HepG2 (cell line): Measurements from ENCODE around the gene TSPAN7. TPM values are rescaled to one million over a fixed set of nuclear protein-coding genes. Genes with fewer than 3 reads are reported as not detected.

Experiments
- CENPX ChIP-seq: sonication (generic); formaldehyde crosslinking; IDR thresholded peaks from 2 replicates; pipeline ENCODE4 v1.9.0; 2021; ENCODE audit warnings: mild to moderate bottlenecking, missing genetic modification reagents, moderate library complexity
- CREB1 ChIP-seq, 2 experiments: fragments of 450-650 bp in 1 of 2; IDR thresholded peaks; 2 replicates each; pipeline ENCODE4 v1.6.1; 2016 to 2017; ENCODE audit warnings: control low read depth in 1 of 2, mild to moderate bottlenecking in 1 of 2, missing compliant biosample characterization in 1 of 2, missing genetic modification characterization in 1 of 2
- ERF ChIP-seq: IDR thresholded peaks from 2 replicates; pipeline ENCODE4 v1.6.1; 2018; ENCODE audit warnings: missing biosample characterization, missing genetic modification reagents
- GLI4 ChIP-seq: sonication (generic); formaldehyde crosslinking; IDR thresholded peaks from 2 replicates; pipeline ENCODE4 v1.5.1; 2020; ENCODE audit warnings: missing genetic modification reagents, mild to moderate bottlenecking, moderate library complexity, borderline replicate concordance
- MEIS2 ChIP-seq: sonication (generic); formaldehyde crosslinking; IDR thresholded peaks from 2 replicates; pipeline ENCODE4 v1.9.0; 2021; ENCODE audit warnings: mild to moderate bottlenecking, missing genetic modification reagents
- SKI ChIP-seq: fragments of 450-650 bp; IDR thresholded peaks from one replicate; pipeline ENCODE4 v1.6.1; 2018; ENCODE audit warnings: mild to moderate bottlenecking; ENCODE audit not compliant: partially characterized antibody
- ZFP1 ChIP-seq: IDR thresholded peaks from 2 replicates; pipeline ENCODE4 v1.6.1; 2016
- ZFP62 ChIP-seq: sonication (generic); formaldehyde crosslinking; IDR thresholded peaks from 2 replicates; pipeline ENCODE4 v1.4.0; 2020; ENCODE audit warnings: missing genetic modification reagents
- ZNF235 ChIP-seq: sonication (generic); formaldehyde crosslinking; IDR thresholded peaks from 2 replicates; pipeline ENCODE4 v1.8.1; 2023; ENCODE audit warnings: mild to moderate bottlenecking, missing genetic modification reagents, borderline replicate concordance
- ZNF543 ChIP-seq: sonication (generic); formaldehyde crosslinking; IDR thresholded peaks from 2 replicates; pipeline ENCODE4 v1.4.0; 2020; ENCODE audit warnings: mild to moderate bottlenecking, missing genetic modification reagents
- ZNF576 ChIP-seq: sonication (generic); formaldehyde crosslinking; IDR thresholded peaks from 2 replicates; pipeline ENCODE4 v1.4.0; 2020; ENCODE audit warnings: mild to moderate bottlenecking, missing genetic modification reagents
- ZNF605 ChIP-seq: sonication (generic); formaldehyde crosslinking; IDR thresholded peaks from 2 replicates; pipeline ENCODE4 v1.8.0; 2022; ENCODE audit warnings: mild to moderate bottlenecking, missing genetic modification reagents
- ZNF674 ChIP-seq: sonication (generic); formaldehyde crosslinking; IDR thresholded peaks from 2 replicates; pipeline ENCODE4 v1.5.0; 2020; ENCODE audit warnings: low read depth, mild to moderate bottlenecking, missing genetic modification reagents
- polyA plus RNA-seq, 8 experiments: library from polyadenylated mRNA; depleted of rRNA in 3 of 8; stranded (reverse) in 7 of 8; unstranded in 1 of 8; fragments of >200 nt; fragmentation: Illumina TruSeq in 4 of 8; extraction: Trizol in 4 of 8; gene quantifications; 2 replicates each; pipeline versions ENCODE4 v1.2.1 to v1.2.3, GENCODE V29; 2011 to 2016; ENCODE audit warnings: low read depth in 4 of 8, missing spikeins in 1 of 8, mixed read lengths in 1 of 8; ENCODE audit not compliant: insufficient read depth in 1 of 8
- total RNA-seq, 5 experiments: library from RNA; depleted of rRNA; stranded (reverse); fragments of >200 nt; fragmentation: Illumina TruSeq; extraction: Trizol; gene quantifications; 2 replicates each; pipeline ENCODE4 v1.2.3, GENCODE V29; 2016; ENCODE audit warnings: low read depth in 1 of 5
- TF ChIP-seq, protein P1 (sequence below): sonication (generic); IDR thresholded peaks from 2 replicates; pipeline ENCODE4 v1.6.1; 2016; ENCODE audit warnings: low read depth, borderline replicate concordance
- TF ChIP-seq, protein P2 (sequence below), 2 experiments: sonication (generic) in 1 of 2; formaldehyde crosslinking in 1 of 2; IDR thresholded peaks; 2 replicates each; pipeline versions ENCODE4 v1.5.1 to v1.6.1; 2011 to 2020; ENCODE audit warnings: borderline replicate concordance in 1 of 2, low read depth in 1 of 2, low read length in 1 of 2, mild to moderate bottlenecking in 1 of 2, missing genetic modification reagents in 1 of 2, moderate library complexity in 1 of 2

Gene TSPAN7
- total and polyA plus RNA-seq, 2 of the 13 experiments (the other 11 are each of a cell fraction or from before 2014, with no cell fraction given), result 21.4 to 47.1 TPM

GRCh38 chrX:38514016-38514854, 47.1 kb upstream of the TSPAN7 start (continued):
- no peak for TF ChIP-seq GLI4 (CRISPR knock-in tag)
- TF ChIP-seq ZNF543 (CRISPR knock-in tag), result no peak
- no peak for TF ChIP-seq SKI
- TF ChIP-seq, protein P1, sequence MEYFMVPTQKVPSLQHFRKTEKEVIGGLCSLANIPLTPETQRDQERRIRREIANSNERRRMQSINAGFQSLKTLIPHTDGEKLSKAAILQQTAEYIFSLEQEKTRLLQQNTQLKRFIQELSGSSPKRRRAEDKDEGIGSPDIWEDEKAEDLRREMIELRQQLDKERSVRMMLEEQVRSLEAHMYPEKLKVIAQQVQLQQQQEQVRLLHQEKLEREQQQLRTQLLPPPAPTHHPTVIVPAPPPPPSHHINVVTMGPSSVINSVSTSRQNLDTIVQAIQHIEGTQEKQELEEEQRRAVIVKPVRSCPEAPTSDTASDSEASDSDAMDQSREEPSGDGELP, result no peak
- no peak for TF ChIP-seq ZNF576 (CRISPR knock-in tag)
- no peak for TF ChIP-seq ZFP62 (CRISPR knock-in tag)
- no peak for TF ChIP-seq CREB1 (IDR thresholded peaks at IDR 0.05)
- TF ChIP-seq CREB1 (CRISPR knock-in tag; IDR thresholded peaks at IDR 0.05), result no peak
- TF ChIP-seq ZNF235, result no peak
- TF ChIP-seq ZNF674, result no peak
- no peak for TF ChIP-seq ZNF605 (CRISPR knock-in tag)
- no peak for TF ChIP-seq ERF
- no peak for TF ChIP-seq ZFP1 (CRISPR knock-in tag)
- TF ChIP-seq MEIS2, result no peak
- TF ChIP-seq, protein P2, sequence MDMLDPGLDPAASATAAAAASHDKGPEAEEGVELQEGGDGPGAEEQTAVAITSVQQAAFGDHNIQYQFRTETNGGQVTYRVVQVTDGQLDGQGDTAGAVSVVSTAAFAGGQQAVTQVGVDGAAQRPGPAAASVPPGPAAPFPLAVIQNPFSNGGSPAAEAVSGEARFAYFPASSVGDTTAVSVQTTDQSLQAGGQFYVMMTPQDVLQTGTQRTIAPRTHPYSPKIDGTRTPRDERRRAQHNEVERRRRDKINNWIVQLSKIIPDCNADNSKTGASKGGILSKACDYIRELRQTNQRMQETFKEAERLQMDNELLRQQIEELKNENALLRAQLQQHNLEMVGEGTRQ (IDR thresholded peaks at IDR 0.05; ENCODE audit: low read depth, low read length), result no peak
- TF ChIP-seq, protein P2 (CRISPR knock-in tag; IDR thresholded peaks at IDR 0.05; ENCODE audit: borderline replicate concordance), result no peak
- no peak for TF ChIP-seq CENPX (CRISPR knock-in tag)
